ENCODE results near the gene SFT2D1.

DNA sequence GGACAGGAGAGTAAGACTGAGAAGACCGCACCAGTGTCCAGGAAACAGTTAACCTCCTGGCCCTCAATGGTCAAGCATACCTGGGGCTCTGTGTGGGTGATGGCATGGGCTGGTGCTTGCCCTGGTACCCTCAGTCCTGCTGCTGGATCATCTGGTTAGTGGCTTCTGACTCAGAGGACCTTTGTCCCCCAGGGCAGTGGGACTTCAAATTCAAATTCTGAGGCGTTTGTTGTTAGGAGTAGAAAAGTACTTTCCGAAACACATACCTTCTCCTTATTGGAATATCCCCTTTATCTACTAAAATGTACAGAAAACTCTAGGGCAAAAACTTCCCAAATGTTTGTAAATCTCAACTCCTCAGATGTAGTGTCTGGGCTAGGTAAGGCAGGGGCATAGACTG lies 4.1 kb upstream of the SFT2D1 start:
- TF ChIP-seq CTCF (IDR thresholded peaks at IDR 0.05), result no peak
- TF ChIP-seq POLR2A (IDR thresholded peaks at IDR 0.05), result no peak
- TF ChIP-seq EP300 (IDR thresholded peaks at IDR 0.05), result no peak
